ENCODE data around the gene AGPAT2.

The AGPAT2 gene

GRCh38 chr9:136685790-136686533 is 1.3 kb downstream of the AGPAT2 start:
- no peak for DNase-seq

- DNase-seq, result no peak
These were observed 2.0 kb downstream of the AGPAT2 start for GRCh38 chr9:136685216-136685615.

- DNase-seq, result no peak
These were observed 2.5 kb downstream of the AGPAT2 start for GRCh38 chr9:136684799-136685198.

GRCh38 chr9:136684339-136684738 is 2.9 kb downstream of the AGPAT2 start:
- DNase-seq, result no peak

GRCh38 chr9:136683755-136684154 is 3.5 kb downstream of the AGPAT2 start:
- DNase-seq, result no peak

GRCh38 chr9:136683173-136683745 is 4.0 kb downstream of the AGPAT2 start:
- no peak for DNase-seq

- no peak for DNase-seq
These were observed 4.5 kb downstream of the AGPAT2 start for GRCh38 chr9:136682710-136683109.

- DNase-seq, result no peak
These were observed 5.1 kb downstream of the AGPAT2 start for GRCh38 chr9:136681945-136682699.

- DNase-seq, result no peak
These were observed 6.2 kb downstream of the AGPAT2 start for GRCh38 chr9:136681029-136681428.

- no peak for DNase-seq
These were observed 7.8 kb downstream of the AGPAT2 start for GRCh38 chr9:136679431-136679941.

- DNase-seq, result no peak
These were observed 8.6 kb downstream of the AGPAT2 start for GRCh38 chr9:136678624-136679023.

GRCh38 chr9:136678034-136678433 is 9.2 kb downstream of the AGPAT2 start:
- no peak for DNase-seq

- DNase-seq, result no peak
These were observed 10.2 kb downstream of the AGPAT2 start for GRCh38 chr9:136676920-136677686.

GRCh38 chr9:136676297-136676794 is 10.9 kb downstream of the AGPAT2 start:
- DNase-seq, result no peak

GRCh38 chr9:136675477-136676296 is 11.6 kb downstream of the AGPAT2 start:
- no peak for DNase-seq

- no peak for DNase-seq
These were observed 12.4 kb downstream of the AGPAT2 start for GRCh38 chr9:136674786-136675349.

- DNase-seq, result no peak
These were observed 13.1 kb downstream of the AGPAT2 start for GRCh38 chr9:136673975-136674785.

- no peak for DNase-seq
These were observed 13.9 kb downstream of the AGPAT2 start for GRCh38 chr9:136673088-136673974.

- no peak for DNase-seq
These were observed 14.7 kb downstream of the AGPAT2 start for GRCh38 chr9:136672431-136673087.

Data from CD4-positive, alpha-beta T cell treated with Interleukin-6 for 4 hours (primary cell).